Stimulated activated naive CD8-positive, alpha-beta T cell treated with anti-CD3 and anti-CD28 coated beads, Interleukin-15, amount 100 ng/mL, for 72 hours (primary cell): ENCODE data around the gene FCRL2.
"Not testable (repeated sequence)": the region's sequence is repeated elsewhere in the genome, so short reads cannot be mapped to it uniquely, and the experiment has no call there.

Experiments
- ATAC-seq: fragments of 150-1000 bp; cut with Tn5 transposase; 2 replicates; pipeline ENCODE4 v1.10.0; 2021; ENCODE audit warnings: mild to moderate bottlenecking, moderate library complexity
- DNase-seq, 2 donors: peaks; one replicate each; pipeline ENCODE4 v3.0.0; 2021 to 2022
- H3K27ac Mint-ChIP-seq, 2 donors: one replicate each; pipeline ENCODE4 v1.8.0; 2022; ENCODE audit warnings: mild to moderate bottlenecking in 2 of 2, mixed read lengths in 2 of 2, moderate library complexity in 2 of 2
- H3K27me3 Mint-ChIP-seq: one replicate; pipeline ENCODE4 v1.8.0; 2022; ENCODE audit warnings: mixed read lengths
- H3K4me1 Mint-ChIP-seq: one replicate; pipeline ENCODE4 v1.8.0; 2022; ENCODE audit warnings: mild to moderate bottlenecking, mixed read lengths
- H3K4me3 Mint-ChIP-seq, 2 donors: one replicate each; pipeline ENCODE4 v1.8.0; 2022; ENCODE audit warnings: mild to moderate bottlenecking in 2 of 2, mixed read lengths in 2 of 2, moderate library complexity in 1 of 2
- H3K9me3 Mint-ChIP-seq, 2 donors: one replicate each; pipeline ENCODE4 v1.8.0; 2022; ENCODE audit warnings: mixed read lengths in 2 of 2

The FCRL2 gene

DNA sequence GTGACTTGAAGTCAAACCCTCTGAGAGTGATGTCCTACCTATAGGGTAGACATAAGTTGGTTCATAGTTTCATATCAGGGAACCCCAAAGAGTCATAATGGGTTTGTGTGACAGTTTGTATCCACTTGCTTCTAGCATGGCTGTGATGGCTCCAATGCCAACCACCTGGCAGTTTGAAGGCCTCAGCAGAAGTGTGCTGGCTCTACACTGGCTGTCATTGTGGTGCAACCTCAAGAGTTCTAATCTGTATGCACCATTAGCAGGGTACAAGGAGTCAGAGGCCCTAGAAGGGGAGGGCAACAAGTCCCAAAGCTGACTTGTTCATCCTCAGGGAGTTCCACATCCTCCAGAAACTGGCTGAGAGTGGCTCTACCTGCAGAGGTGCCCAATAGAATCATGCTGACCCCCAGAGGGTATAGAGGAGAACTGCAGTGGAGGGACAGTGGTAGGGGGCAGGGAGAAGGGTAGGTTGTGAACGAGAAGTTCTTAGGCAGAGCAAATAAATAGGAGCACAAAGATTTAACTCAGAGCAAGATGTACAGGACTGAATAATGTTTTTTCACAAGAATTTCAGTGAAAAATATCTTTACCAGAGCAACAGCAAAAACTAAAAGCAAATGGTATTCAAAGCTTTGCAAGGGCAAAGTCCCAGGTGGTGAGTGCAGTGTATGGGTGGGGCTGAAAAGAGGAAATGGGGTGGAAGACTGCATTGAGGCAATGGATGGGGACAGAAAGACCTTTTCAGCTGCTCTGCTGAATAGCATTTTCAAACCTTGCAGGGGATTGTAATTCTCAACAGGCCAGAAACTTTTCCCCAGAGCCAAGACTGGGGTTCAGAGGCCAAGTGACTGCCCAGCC, 3.2 kb downstream of the FCRL2 start:
- no peaks in the 10 kb centered on the region for H3K9me3 Mint-ChIP-seq
- peak; percentile 67 for ATAC-seq
- no peak for DNase-seq
- H3K4me3 Mint-ChIP-seq = no peak overlapping the region
- peaks cover 9% of the 10 kb centered on the region for H3K27me3 Mint-ChIP-seq
- H3K27ac Mint-ChIP-seq = no peak overlapping the region
- H3K4me1 Mint-ChIP-seq = no peaks in the 10 kb centered on the region

DNA sequence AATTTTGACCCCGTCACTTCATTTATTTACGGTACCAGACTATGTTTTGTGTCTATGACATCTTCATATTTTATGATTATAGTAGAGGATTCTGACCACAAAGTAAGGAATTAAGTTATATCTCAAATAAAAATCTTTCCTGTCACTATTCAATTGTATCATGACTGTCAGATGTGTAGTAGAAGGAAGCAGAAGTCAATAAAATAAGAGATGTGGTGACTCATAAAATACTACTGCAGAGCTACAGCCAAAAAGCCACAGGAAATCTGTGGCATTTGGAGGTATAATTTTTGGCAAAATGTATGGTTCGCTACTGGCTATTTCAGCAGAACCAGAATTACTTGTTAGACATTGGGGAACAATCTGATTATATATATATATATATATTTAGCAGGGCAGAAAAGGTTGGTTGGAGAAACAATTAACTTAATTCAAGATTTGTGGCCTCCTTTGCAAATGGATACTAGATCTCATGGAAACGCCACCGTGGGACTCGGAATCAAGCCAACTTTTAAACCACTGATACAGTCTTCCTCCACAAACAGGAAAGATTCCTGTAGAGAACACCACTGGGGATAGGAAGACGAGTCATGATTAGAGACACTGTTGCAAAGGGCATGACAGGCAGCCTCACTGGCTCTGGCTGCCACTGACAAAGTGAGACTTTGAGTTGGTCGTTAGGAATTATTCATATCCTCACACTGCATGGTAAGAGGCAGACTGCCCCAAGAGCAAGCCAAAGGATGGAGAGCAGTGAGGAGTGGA, 5.1 kb downstream of the FCRL2 start:
- DNase-seq (no peak), ATAC-seq (no peak)
- H3K27ac Mint-ChIP-seq = no peak overlapping the region
- H3K4me1 Mint-ChIP-seq = no peaks in the 10 kb centered on the region
- H3K27me3 Mint-ChIP-seq = peaks cover 9% of the 10 kb centered on the region
- H3K4me3 Mint-ChIP-seq = no peak overlapping the region
- H3K9me3 Mint-ChIP-seq = no peaks in the 10 kb centered on the region

DNA sequence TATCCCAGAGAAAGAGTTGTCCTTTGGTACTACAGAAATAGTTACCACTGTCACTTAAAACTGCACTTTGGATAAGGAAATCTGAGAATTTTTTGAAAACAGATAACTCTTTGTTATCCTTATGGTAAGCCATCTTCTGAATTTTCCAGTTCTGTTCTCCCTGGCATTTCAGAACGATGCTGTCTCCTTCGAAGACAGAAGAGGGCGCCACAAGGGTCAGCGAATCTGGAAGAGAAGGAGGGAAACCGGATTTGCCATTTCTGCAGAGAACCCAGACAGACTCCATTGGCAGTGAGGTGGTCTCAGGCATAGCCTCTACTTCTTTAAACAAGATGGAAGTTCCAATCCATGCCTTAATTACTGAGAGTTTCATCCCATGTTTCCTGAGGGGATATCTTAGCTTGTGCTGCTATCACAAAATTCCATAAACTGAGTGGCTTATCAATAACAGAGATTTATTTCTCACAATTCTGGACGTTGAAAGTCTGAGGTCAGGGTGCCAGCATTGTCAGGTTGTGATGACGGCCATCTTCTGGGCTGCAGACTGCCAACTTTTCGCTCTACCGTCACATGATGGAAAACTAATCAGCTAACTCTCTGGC, 6.4 kb downstream of the FCRL2 start:
- H3K27me3 Mint-ChIP-seq = peaks cover 9% of the 10 kb centered on the region
- ATAC-seq (no peak), DNase-seq (no peak)
- H3K4me1 Mint-ChIP-seq = no peaks in the 10 kb centered on the region
- H3K9me3 Mint-ChIP-seq = no peaks in the 10 kb centered on the region
- no peak overlapping the region for H3K4me3 Mint-ChIP-seq
- no peak overlapping the region for H3K27ac Mint-ChIP-seq

DNA sequence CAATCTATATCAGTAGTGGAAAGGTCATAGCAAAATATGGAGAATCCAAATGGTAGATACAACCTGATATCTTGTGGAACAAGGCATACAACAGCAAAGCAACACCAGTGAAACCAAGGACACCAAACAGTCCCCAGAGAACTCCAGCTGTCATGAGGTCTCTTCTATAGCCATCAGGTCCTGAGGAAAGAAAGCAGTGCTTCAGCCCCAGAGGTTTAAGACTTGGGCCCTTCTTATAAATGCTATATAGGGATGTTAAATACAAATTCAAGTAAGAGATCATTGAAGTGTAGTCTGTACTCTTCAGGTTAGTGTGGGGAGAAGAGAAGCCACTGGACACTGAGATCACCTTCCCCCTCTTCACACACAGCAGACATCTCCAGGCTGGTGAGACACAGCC, 10.1 kb downstream of the FCRL2 start:
- H3K9me3 Mint-ChIP-seq = no peaks in the 10 kb centered on the region
- no peak overlapping the region for H3K27ac Mint-ChIP-seq
- H3K4me3 Mint-ChIP-seq = no peak overlapping the region
- no peaks in the 10 kb centered on the region for H3K27me3 Mint-ChIP-seq
- ATAC-seq (no peak), DNase-seq (no peak)
- peaks cover 6% of the 10 kb centered on the region for H3K4me1 Mint-ChIP-seq

DNA sequence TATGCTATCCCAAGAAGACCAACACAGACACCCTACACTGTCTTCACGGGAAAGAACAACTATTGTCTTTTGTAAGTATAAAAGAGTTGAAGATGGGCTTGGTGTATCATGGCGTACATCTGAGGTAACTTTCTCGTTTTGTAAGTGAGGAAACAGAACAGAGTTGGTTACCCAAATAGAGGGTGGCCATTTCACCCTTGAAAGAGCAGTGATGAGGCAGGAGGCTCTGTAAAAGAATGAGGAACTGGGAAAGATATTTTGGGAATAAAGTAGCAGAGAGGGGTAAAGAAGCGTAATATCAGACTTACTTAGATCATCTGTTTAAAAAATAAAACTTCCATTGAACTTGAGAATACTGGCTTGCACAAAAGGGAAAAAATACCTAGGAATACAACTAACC, 18.9 kb downstream of the FCRL2 start:
- no peaks in the 10 kb centered on the region for H3K4me1 Mint-ChIP-seq
- no peak for ATAC-seq
- no peak overlapping the region for H3K27ac Mint-ChIP-seq
- no peak for DNase-seq
- H3K4me3 Mint-ChIP-seq = no peak overlapping the region
- H3K9me3 Mint-ChIP-seq = peaks cover 6 to 7% of the 10 kb centered on the region in 2 donors
- no peaks in the 10 kb centered on the region for H3K27me3 Mint-ChIP-seq

DNA sequence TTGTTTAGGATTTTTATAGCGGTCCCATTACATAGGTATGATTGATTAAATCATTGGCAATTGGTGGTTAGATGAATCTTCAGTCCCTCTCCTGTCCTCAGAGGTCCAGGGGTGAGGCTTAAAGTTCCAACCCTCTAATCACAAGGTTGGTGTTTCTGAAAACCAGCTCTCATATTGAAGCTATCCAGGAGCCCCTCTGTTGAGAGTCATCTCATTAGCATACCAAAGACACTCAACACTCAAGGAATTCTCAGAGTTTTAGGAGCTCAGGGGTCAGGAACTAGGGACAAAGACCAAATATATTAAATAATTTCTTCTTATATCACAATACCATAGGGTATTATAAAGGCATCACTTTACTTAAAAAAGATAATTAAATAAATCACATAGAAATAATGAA, 23.3 kb downstream of the FCRL2 start:
- no peak overlapping the region for H3K4me3 Mint-ChIP-seq
- H3K27ac Mint-ChIP-seq = no peak overlapping the region
- no peaks in the 10 kb centered on the region for H3K9me3 Mint-ChIP-seq
- ATAC-seq (no peak), DNase-seq (no peak)
- H3K4me1 Mint-ChIP-seq = no peaks in the 10 kb centered on the region
- peaks cover 8% of the 10 kb centered on the region for H3K27me3 Mint-ChIP-seq

DNA sequence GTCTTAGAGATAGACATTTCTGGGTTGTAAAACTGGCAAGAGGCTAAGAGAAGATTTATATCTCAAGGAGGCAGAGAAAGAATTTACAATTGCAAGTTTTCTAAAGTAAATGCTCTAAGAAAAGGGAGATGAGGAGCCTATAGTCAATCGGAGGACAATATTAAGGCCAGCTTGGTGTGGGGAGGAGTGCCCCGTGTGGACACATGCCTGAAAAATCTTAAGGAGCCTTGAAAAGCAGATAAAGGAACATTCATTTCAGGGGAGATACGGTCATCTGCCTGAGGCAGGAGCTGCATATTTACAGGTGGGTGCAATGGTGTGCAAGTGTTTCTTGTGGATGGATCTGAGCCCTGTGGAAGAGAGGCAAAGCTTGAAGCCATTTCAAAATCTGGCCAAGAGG, 25.6 kb downstream of the FCRL2 start:
- Mint-ChIP-seq H3K4me1 (no peaks in the 10 kb centered on the region), H3K4me3 (no peak overlapping the region), H3K27me3 (peaks cover 18% of the 10 kb centered on the region), H3K9me3 (no peaks in the 10 kb centered on the region), H3K27ac (peak overlapping the region in 1 of 2 donors; percentile 54)
- ATAC-seq (no peak), DNase-seq (no peak)

DNA sequence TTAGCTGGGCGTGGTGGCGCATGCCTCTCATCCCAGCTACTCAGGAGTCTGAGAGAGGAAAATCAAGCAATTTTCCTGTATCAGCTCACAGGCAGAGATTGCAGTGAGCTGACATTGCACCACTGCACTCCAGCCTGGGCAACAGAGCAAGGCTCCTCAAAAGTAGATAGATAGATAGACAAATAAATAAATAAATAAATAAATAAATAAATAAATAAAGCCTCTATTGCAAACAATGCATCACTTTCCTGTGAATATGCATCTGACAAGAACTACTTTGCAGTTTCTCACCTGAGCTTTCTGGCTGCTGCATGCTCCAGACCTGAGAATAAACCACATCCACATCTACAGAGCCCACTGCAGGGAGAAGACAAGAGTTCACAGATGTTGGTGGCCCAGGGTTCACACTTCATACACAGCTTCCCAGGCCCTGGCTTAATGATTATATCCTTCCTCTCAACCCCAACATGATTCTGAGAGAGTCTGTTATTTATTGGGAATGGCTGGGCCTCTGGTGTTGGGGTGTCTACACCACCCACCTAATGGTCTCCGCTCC, 28.6 kb downstream of the FCRL2 start:
- H3K27me3 Mint-ChIP-seq = peaks cover 18% of the 10 kb centered on the region
- DNase-seq (no peak), ATAC-seq (no peak)
- H3K4me1 Mint-ChIP-seq = no peaks in the 10 kb centered on the region
- H3K9me3 Mint-ChIP-seq = no peaks in the 10 kb centered on the region
- no peak overlapping the region for H3K27ac Mint-ChIP-seq
- no peak overlapping the region for H3K4me3 Mint-ChIP-seq

DNA sequence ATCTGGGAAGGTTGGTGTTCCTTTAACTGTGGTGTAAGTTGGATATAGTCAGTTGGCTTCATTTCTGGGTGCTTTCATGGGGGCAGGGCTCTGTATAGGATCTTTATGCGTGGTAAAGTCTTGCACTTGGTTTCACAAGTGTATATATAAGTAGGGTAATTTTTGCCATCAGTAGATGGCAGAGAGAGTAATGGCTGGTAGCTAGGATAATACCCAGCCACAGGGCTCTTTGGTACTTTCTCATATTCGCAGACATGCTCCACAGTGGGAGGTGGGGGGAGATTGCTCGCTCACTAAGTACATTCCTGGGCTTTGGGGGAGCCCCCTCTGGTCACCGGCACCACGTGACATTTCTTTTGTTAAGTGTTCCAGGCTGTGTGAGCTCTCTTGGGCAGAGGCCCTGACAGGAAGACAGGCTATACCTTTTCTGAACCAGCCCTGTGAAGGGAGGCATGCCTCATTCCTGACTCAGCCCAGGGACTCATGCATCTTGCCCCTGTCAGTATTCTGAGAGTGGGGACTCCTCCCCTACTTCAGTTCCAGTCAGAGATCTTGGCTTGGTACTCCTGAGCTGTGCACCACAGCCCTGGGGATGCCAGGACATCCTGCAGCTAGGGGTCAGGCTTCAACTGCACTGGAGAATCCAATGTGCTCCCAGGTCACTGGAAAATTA, 37.6 kb downstream of the FCRL2 start:
- no peak overlapping the region for H3K27ac Mint-ChIP-seq
- H3K27me3 Mint-ChIP-seq = peaks cover 7% of the 10 kb centered on the region
- no peak overlapping the region for H3K4me3 Mint-ChIP-seq
- no peaks in the 10 kb centered on the region for H3K9me3 Mint-ChIP-seq
- no peak for DNase-seq
- no peak for ATAC-seq
- H3K4me1 Mint-ChIP-seq = no peaks in the 10 kb centered on the region

DNA sequence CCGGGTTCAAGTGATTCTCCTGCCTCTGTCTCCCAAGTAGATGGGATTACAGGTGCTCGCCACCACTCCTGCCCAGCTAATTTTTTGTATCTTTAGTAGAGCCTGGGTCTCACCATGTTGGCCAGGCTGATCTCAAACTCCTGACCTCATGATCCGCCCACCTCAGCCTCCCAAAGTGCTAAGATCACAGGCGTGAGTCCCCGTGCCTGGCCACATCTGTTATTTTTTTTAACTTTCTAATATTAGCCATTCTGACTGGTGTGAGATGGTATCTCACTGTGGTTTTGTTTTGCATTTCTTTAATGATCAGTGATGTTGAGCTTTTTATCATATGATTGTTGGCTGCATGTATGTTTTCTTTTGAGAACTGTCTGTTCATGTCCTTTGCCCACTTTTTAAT, 40.9 kb downstream of the FCRL2 start:
- H3K27ac Mint-ChIP-seq, H3K9me3 Mint-ChIP-seq, DNase-seq, H3K4me1 Mint-ChIP-seq, H3K4me3 Mint-ChIP-seq, H3K27me3 Mint-ChIP-seq, ATAC-seq: not testable (repeated sequence)

DNA sequence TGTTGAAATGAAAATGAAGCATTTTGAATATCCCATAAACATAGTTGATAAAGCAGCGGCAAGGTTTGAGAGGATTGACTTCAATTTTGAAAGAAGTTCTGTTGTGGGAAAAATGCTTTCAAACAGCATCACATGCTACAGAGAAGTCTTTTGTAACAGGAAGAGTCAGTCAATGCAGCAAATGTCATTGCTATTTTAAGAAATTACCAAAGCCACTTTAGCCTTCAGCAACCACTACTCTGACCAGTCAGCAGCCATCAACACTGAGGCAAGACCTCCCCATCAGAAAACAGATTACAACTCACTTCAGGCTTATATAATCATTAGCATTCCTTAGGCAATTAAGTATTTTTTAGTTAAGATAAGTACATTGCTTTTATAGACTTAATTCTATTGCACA, 42.6 kb downstream of the FCRL2 start:
- no peak for DNase-seq
- no peak overlapping the region for H3K4me3 Mint-ChIP-seq
- no peaks in the 10 kb centered on the region for H3K4me1 Mint-ChIP-seq
- no peak overlapping the region for H3K27ac Mint-ChIP-seq
- ATAC-seq = no peak
- peaks cover 7% of the 10 kb centered on the region for H3K27me3 Mint-ChIP-seq
- no peaks in the 10 kb centered on the region for H3K9me3 Mint-ChIP-seq

DNA sequence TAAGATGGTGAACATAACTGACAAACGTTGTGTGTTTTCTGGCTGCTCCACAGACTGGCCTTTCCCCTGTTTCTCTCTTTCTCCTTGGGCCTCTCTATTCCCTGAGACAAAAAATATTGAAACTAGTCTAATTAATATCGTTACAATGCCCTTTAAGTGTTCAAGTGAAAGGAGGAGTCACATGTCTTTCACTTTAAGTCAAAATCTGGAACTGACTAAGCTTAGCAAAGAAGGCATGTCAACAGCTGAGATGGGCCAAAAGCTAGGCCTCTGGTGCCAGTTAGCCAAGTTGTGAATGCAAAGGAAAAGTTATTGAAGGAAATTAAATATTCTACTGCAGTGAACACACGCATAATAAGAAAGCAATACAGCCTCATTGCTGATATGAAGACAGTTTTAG, 44.2 kb downstream of the FCRL2 start:
- peaks cover 0 to 4% of the 10 kb centered on the region in 2 donors for H3K9me3 Mint-ChIP-seq
- no peak overlapping the region for H3K4me3 Mint-ChIP-seq
- H3K27ac Mint-ChIP-seq = no peak overlapping the region
- H3K4me1 Mint-ChIP-seq = no peaks in the 10 kb centered on the region
- H3K27me3 Mint-ChIP-seq = peaks cover 7% of the 10 kb centered on the region
- ATAC-seq = no peak
- DNase-seq = no peak

DNA sequence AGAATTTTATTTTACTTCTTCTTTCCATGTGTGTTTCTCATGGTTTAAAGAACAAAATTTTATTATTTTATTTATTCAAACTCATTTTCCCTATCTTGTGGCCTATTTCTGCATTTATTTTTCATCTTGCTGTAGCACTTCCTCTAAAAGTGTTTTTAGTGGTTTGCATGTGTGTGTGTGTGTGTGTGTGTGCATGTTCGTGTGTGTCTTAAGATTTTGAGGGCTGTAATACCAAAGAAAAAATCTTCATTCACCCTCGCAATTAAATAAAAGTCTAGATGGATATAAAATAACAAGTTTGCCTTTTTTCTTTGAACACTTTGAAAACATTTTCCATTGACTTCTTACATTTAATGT, 51.7 kb downstream of the FCRL2 start:
- no peak for ATAC-seq
- no peak overlapping the region for H3K4me3 Mint-ChIP-seq
- H3K27ac Mint-ChIP-seq = no peak overlapping the region

DNA sequence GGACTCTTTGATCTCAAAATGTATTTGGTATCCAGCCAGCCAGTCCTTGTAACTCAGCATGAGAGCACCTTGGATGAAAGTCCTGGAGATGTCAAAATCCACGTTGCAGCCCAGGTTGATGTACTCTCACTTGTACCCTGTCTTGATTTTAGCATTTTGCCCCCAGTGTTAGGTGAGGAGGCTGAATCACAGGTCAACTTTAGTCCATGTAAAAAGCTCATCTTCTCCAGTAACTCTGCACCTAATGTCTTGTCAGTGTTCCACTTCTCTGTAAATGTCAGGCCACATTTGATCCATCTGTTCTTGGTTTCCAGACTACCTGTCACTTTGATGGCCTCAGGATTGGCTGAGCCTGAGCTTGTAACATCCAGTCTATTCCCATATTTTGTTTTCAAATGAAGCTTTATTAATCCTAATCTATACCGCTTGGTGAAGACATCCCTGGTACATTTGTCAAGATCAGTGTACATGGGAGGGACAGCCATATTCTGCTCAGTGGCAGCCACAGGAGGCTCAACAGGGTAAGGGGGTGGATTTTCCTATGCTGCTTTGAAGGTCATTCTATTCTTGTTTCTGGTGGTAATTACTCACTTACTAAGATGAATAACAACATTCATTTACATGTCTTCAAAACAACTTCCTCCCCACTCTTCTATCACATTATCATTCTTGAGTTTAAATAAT, 52.3 kb downstream of the FCRL2 start:
- H3K4me3 Mint-ChIP-seq = no peak overlapping the region
- peak; percentile 40 for ATAC-seq
- H3K9me3 Mint-ChIP-seq = peaks cover 23 to 24% of the 10 kb centered on the region in 2 donors
- DNase-seq = no peak
- H3K27me3 Mint-ChIP-seq = no peaks in the 10 kb centered on the region
- H3K27ac Mint-ChIP-seq = peak overlapping the region in 1 of 2 donors; percentile 39
- H3K4me1 Mint-ChIP-seq = peaks cover 12% of the 10 kb centered on the region

More for the DNA sequence above, 51.7 kb downstream of the FCRL2 start:
- Mint-ChIP-seq H3K4me1 (peaks cover 12% of the 10 kb centered on the region), H3K9me3 (peaks cover 23 to 24% of the 10 kb centered on the region in 2 donors), H3K27me3 (no peaks in the 10 kb centered on the region)
- no peak for DNase-seq

DNA sequence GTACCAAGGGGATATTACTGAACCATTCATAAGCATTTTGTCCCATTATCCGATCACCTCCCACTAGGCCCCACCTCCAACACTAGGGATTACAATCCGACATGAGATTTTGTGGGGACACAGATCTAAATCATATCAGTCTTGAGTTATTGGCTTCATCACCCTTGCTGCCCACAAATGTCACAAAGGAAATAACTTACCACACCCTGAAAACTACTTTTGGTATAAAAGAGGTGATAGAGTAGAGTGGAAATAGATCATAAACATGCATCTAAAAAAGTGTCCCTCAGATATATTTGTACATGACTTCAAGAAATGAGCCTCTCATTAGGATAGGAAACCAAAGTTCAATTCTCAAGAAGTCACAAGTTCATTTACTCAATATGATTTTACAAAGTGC, 53.8 kb downstream of the FCRL2 start:
- no peaks in the 10 kb centered on the region for H3K27me3 Mint-ChIP-seq
- H3K4me1 Mint-ChIP-seq = peaks cover 12% of the 10 kb centered on the region
- ATAC-seq (no peak), DNase-seq (no peak)
- H3K27ac Mint-ChIP-seq = no peak overlapping the region
- H3K9me3 Mint-ChIP-seq = peaks cover 18 to 24% of the 10 kb centered on the region in 2 donors
- H3K4me3 Mint-ChIP-seq = no peak overlapping the region
